Midbrain (tissue), 1 donor: ENCODE measurements around the gene GRK3.

Experiments used
- DNase-seq: peaks from one replicate; lab custom pipeline; 2025; lab: John Stamatoyannopoulos, UW

GRK3 gene

DNA sequence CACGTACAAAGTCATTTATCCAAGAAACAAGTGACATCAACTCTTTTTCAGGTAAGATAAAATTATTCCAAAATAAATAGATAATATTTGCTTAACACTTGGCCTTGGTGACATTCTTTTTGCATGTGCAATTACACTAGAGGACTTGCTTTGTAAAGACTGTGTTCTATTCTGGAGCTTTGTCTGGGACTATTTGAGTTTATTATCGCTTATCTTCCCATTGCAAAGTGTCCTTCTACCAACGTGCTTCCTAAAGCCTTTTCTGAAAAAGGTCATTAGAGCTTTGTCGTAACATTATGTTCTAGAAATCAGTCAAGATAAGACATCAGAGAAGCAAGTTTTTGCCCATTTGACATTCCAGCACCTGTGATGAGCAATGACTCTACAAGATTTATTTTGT is 99.2 kb downstream of the GRK3 start:
- no peak for DNase-seq

DNA sequence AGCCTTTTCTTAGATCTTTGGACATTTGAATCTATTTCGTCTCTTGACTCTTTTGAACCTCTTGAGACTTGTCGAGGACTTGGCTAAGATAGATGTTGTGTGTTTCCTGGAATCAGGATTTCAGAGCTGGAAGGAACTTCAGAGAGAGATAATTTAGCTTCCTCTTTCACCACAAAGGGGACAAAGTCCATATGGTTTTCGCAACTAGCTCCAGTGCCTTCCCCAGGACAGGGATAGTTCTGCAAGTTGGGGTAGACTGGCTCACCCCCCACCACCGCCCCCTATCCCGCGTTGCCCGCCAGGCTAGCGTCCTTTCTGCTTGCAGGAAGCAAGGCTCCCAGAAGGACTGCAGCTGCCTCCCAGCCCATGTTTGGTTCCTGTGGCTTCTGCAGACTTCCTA is 101.8 kb downstream of the GRK3 start:
- no peak for DNase-seq

DNA sequence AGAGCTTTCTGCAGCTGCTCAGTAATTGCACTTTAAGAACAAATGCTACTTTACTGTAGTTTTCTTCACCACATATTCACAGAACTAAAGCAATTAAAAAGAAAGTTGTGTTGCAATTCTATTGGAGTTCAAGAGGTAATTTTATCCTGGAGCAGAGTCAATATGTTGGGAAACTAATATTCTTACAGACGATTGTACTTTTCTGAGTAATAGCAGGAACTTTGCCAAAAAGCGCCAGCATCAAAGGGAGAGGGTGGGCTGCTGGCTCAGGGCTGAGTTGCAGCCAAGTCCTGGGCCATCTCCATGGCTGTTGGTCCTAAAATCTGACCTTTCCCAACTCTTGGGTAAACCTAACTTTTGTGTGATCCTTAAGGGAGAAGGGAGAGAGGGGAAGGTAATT is 104.0 kb downstream of the GRK3 start:
- no peak for DNase-seq

DNA sequence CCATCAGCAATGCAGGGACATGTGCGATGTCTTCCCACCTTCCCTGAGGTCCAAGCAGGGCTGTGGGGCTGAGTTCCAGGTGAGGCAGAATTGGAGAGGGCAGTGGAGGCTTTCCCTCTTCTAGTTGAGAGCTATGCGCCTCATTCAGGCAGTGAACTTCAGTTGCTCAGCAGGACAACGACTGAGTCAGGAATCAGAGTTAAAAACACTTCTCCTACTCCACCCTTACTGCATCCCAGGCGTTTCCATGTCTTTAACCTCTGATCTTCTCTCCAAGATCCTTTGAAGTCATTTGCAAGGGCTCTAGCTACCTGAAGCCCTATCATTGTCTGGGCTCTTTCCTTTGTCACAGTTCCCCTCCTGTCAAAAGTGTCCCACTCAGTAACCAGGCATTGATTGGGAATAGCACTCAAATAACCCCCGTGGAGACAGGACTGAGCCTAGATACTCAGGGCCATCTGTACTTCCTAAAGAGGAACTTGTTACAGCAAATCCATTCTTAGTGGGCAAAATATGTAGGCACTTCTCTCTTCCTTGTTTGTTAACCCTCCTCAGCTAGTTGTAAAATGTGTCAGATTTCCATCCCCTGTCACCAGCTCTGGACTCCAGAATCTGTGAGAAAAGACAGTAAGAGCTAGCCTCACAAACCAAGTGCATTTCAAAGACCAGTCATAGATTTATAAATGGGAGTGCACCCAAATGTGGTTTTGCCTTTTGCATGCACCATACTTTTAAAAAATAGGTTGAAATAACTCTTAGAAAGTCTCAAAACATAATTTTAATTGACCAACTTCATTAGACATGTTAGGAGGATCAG is 105.0 kb downstream of the GRK3 start:
- no peak for DNase-seq

DNA sequence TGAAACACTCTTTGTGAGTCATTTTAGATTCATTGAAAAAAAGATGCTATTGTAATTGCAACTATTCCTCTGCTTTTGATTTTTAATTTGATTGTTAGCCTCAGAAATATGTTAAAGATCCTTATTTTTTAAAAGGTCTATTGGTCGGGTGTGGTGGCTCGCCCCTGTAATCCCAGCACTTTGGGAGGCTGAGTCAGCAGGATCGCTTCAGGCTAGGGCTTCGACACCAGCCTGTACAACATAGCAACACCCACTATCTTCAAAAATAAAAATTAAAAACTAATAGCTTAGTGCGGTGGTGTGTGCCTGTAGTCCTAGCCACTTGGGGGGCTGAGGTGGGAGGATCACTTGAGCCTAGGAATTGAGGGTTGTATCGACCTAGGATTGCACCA is 105.6 kb downstream of the GRK3 start:
- no peak for DNase-seq

DNA sequence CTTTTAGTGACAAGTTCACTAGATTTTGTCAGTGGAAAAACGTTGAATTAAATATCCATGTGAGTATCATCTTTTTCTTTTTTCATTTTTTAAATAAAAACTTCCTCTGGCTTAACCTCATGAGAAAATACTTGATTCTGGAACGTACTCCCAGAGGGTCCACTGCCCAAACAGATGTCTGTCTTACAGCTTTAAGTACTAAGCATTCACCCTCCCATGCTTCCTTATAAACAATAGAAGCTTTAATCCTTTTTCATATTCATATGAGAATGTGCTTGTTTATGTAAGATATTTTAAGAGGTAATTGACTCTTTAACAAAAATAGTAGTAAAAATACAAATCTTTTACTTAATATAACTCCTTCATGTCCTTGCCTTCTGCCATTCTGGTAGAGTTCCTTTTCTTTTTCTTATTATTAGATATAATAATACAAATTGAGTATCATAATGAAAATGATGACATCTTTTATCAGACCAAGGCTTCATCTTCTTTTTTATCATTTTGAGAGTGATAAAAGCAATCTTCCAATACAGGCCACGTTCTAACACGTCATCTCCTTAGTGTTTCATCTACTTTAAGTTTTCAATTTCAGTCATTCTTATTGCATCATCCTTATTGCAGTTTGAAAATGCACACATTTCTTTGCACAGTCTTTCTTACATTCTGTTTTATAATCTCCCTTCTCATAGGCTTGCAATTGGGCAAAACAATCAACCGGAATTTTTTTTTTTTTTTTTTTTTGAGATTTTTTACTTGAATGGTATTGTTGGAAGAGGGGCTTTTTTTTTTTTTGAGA is 108.0 kb downstream of the GRK3 start:
- no peak for DNase-seq

DNA sequence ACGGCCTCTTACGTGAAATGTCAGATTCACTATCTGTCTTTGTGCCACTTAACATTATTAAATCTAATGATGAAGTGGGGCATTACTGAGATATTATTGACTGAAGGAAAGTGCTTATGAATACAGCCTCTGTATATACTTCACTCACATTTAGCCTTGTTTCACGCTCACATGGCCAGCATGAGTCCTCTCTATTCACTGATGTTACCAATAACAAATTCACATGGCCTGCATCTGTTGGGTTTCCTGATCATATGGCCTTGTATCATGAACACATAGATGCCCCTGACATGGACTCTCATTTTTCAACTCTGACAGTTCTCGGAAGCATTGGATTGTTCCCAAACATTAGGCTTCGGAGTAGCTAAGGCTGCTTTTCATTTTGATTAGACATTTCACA is 109.2 kb downstream of the GRK3 start:
- DNase-seq, result no peak

DNA sequence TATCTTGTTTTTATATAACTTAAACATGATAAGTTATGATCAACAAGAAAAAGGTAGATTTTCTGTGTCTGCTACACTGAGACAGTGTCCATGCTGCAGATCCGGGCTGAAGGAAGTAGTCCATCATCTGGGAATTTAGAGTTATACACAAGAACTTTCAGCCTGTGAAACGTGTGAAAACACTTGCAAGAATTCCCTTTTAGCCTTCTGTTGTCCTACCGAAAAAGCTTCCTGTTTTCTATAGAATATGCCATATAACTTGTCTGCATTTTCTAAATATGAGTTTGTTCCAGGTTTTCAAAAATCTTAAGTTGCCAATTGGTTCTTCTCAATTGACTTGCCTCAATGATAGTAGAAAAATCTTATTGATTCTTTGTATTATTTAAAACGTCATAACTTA is 113.2 kb downstream of the GRK3 start:
- no peak for DNase-seq

DNA sequence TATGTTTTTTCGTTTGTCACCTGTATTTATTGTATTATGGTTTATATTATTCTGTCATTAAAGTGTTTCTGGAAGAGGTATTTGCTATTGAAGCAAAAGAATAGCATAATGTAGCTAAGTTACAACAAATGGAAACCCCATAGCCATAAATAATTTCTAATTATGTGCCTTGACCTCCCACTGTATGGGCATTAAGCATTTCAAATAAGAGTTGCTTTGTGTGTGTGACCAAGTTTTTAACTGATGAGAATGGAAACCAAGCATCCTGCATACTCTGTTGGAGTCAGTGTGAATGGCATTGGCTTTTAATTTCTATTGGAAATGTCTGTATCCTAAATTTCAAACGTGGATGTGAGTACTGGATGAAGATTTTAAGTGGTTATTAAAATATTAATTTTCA is 115.6 kb downstream of the GRK3 start:
- DNase-seq, result no peak

DNA sequence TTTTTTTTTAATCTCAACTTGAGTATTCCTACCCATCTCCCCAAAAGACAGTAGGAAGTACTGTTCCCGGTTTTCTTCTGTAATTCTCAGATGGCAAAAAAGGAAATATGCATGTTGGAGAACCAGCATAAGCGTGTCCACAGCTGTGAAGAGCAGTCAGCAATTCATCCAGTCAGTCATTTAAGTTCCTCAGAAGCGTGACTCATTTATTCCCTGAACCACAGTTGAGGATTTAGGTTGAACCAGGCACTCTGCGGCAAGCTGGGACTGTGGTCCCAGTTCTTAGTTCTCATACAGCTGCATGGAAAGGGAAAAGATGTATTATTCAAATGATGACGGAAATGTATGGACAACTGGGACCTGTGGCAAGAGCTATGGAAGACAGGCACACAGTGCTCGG is 116.5 kb downstream of the GRK3 start:
- no peak for DNase-seq

DNA sequence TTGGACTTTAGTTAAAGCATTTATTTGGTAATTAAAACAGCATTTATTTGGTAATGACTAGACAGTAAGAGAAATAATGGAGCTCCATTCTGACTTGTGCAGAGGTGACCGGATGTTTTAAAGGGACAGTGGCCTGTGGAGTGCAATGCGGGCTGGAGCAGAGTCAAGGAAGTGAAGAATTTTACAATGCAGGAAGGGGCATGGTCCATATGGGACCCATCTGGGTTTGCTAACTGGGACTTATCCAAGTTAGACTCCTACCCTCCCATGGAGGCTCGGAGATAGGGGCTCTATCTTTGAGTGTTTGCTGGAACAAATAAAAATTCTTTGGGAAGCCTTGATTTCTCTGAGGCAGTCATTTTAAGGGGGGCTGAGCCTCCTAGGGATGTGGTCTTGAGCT is 117.6 kb downstream of the GRK3 start:
- no peak for DNase-seq

DNA sequence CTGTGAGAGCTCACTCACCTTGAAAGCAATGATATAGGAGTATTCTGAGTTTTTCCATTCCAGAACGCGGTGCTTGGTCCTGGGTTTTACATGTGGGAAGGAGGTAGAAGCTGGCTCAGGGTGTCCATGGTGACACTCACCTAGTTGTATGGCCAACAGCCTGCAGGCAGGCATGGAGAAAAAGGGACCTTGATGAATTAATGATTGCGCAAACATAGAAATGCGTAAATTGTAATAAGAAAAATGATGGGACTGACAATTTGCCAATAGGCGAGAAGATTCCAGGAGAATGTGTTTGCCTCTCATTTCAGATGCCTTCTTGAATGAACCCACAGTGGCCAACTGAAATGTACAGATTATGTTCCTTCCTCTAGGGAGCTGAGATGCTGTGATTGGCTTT is 124.2 kb downstream of the GRK3 start:
- no peak for DNase-seq

DNA sequence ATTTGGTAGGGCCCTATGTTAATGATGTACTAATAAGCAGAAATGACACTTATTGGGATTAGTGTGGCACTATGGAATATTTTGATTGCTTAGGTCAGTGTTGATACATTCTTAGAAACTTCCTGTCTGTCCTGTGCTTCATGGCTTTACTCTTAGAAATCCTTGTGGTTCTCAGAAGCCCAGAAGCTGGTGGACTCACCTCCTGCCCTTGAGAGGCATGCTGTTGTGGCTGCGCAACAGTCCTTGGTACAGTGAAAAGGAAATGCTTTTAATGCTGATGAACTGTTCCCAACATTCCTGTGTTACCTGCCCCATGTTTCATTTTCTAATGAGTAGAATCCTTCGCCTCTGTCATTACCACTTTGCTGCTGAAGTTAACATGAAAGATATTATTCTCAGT is 125.2 kb downstream of the GRK3 start:
- DNase-seq, result no peak

DNA sequence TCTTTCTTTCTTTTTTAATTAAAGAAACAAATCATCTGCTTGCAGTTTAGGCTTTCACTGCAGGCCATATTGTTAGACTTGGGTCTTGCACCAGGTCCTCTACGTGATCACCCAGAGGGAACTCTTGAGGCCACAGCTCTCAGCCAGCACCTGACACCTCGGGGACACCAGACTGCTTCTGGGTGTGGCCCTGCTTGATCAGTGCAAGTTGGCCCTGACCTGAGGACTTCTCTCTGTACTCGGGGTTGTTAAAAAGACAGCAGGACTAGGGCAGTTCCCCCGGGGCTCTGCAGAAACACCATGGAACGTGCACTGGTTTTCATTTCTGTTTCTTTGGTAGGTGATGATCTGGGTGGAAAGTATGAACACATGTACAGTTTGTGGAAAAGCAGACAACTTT is 126.3 kb downstream of the GRK3 start:
- no peak for DNase-seq

DNA sequence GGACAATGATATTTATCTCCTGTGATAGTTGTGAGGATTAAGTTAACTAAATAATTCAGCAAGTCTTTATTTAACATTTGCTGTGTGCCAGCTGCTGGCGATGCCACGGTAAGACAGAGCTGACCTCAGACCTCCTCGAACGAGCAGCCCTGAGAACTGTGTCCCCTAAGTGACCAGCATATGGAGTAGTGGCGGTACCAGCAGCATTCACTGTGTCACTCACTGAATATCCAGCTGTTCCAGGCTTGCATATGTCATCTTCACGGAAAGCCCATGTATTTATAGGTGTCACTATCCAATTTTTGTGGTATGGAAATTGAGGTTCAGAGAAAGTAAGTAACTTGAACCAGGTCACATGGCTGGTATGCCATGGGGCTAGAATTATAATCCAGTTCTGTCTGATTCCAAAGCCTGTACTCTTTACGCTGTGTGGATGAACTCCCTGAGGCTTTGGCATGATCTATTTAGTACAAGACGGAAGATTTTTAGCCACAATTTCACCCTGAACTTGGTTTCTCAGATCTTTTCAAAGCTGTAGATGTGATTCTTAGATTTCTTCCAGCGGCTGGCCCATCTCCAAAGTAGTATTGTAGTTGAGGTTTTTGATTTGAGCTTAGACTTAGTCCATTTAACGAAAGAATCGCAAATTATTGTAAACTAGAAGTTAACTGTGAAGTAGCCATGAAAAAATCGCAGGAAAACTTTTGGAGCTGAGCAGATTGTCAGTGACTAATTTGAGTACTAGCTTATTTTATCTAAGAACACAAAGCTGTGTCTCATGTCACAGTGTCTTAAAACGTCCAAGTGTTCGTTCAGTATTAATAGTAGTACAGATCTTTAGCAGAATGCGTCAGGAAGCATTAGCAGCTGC is 128.2 kb downstream of the GRK3 start:
- no peak for DNase-seq

DNA sequence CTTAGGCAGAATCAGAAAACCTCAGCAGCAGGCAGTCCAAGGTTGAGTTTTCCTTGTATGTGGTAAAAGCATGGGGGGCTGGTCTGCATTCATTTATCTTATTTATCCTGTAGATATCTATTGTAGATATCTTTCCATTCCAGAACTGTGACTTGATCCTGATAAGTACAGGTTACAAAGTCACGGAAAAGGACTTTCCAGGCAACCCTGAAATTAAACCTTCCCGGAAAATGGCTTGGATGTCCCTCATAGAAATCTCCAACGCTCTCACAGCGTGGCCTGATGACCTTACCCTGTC is 128.7 kb downstream of the GRK3 start:
- DNase-seq, result no peak

DNA sequence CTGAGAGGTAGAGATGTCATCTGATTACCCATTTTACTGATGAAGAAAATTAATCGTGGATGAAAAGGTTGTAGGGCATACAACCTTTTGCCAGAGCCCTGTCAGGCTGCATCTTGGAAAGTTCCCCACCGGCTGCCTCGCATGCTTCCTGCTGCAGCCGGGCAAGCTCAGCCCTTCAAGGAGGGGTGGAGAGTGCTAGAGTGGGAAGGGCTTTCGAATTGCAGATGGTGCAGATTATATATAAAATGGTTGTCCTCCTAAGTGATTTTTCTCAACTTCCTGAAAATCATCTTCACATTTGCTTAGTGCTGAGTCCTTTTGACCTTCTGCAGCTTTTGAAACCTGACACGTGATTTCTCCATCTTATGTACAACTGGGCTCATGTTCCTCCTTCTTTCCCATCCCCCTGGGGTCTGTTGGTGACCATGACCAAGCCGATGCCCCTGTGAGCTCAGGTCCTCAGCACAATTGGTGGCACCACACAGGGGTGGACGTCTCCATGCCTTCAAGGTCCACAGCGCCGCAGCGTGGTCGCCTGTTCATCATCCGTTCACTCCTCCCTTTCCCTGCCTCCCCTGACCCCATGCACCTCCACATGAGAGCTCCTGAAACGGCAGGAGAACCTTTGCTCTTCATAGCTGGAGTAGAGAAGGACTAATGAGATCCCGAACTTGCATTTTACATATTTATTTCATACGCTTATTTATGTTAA is 129.9 kb downstream of the GRK3 start:
- DNase-seq, result no peak

DNA sequence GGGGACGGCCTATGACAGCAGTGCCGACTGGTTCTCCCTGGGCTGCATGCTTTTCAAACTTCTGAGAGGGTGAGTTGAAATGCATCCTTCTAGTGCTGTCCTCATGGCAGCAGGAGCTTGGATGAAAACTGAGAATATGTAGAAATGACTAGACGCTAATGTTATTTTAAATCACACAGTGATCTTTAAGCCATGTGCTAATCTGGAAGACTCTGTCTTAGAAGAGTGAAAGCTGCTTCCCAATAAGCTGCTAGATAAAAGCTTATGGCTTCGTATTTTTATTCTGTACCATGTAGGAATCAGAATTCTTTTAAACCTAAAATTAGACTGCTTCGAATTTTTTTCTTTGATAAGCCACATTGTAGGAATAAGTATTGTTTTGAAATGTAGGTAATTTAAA is 130.7 kb downstream of the GRK3 start:
- DNase-seq, result no peak

DNA sequence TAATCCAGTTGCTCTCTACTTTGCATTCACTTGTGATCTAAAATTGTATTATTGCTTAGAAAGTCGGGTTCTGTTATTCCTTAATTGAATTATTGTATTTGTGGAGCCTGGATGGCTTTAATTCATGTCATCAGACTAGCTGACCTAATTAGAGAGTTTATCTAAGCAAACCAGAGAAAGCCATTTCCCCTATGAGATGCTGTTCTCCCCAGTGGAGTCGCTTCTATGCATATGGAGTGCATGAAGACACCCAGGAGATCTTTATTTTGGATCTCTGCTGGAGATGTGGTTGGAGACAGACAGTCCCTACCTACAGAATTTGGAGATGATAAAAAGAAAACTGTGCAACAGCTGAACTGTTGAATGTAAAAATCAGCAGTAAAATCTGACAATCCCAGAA is 132.3 kb downstream of the GRK3 start:
- no peak for DNase-seq

DNA sequence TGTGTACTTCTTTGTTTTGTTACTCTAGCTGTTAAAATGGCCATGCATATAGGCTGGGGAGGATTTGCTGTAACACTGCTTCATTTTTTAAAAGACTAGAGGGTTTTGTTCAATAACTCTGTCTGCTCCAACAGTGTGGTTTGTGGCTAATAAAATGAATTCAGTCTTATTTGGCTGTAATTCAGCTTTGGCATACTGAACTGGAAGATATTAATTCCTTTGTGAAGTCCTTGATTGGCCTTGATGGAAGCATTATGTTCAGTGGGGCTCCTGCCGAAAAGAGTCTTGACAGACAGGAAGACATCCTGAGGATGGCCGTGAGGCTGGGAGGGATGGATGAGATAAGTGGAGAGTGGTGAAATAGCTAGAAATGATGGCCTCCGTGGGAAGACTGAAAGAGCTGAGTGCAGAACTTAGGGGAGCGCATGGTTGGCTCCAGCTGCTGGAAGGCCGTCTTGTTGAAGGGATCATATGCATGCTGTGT is 132.7 kb downstream of the GRK3 start:
- no peak for DNase-seq

DNA sequence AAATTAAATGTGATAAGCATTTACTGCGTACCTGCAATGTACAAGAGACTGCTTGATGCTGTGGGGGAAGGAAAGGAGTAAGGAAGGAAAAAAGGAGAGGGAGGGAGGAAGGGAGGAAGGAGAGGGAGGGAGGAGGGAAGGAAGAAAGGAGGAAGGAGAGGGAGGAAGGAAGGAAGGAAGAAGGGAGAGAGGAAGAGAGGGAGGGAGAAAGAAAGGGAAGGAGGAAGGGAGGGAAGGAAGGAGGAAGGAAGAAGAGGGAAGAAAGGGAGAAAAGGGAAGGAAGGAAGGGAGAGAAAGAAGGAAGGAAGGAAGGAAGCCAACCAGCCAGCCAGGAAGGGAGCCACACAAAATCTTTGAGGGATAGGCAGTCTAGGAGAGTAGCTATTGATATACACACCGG is 133.5 kb downstream of the GRK3 start:
- no peak for DNase-seq

DNA sequence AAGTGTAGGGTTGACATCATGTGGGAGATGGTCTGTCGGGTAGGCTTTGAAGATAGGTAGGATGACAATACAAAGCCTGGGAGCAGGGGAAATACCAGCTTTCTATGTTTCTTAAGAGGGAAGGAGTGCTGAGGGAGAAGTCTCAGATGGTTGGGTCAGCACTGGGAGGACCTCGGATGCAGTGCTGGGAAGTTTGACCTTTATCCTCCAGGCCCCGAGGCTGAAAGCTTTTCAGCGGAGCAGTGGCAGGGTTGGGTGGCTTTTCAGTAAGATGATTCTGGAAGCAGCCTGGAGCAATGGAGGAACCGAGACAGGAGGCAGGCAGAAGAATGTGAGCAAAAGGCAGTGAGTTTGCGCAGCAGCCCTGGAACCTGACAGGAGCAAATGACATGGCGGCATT is 134.0 kb downstream of the GRK3 start:
- no peak for DNase-seq
